Spleen (tissue), 11 donors: ENCODE data around the gene BARX2. TPM values are rescaled to one million over a fixed set of nuclear protein-coding genes. Genes with fewer than 3 reads are reported as not detected.

Experiments used
- DNase-seq: peaks from one replicate; pipeline ENCODE4 v3.0.0-alpha.2; 2020
- H3K27ac ChIP-seq, 8 donors: fragments of 200-600 bp; sonication (generic) in 7 of 8; 1 replicate in 4 of 8; 2 replicates in 4 of 8; pipeline versions ENCODE4 v1.5.0 to v1.8.0; 2016 to 2021; ENCODE audit warnings: inconsistent platforms in 4 of 8, mild to moderate bottlenecking in 4 of 8, moderate library complexity in 1 of 8
- H3K27me3 ChIP-seq, 7 donors: fragments of 200-600 bp; sonication (generic) in 6 of 7; replicated peaks in 1 of 7; 1 replicate in 4 of 7; 2 replicates in 3 of 7; pipeline versions ENCODE4 v1.5.0 to v1.8.0; 2016 to 2021; ENCODE audit warnings: inconsistent platforms in 3 of 7, mild to moderate bottlenecking in 1 of 7
- H3K36me3 ChIP-seq, 6 donors: fragments of 200-600 bp; sonication (generic) in 5 of 6; 1 replicate in 4 of 6; 2 replicates in 2 of 6; pipeline versions ENCODE4 v1.5.0 to v1.8.0; 2016 to 2021; ENCODE audit warnings: inconsistent platforms in 2 of 6
- H3K4me1 ChIP-seq, 6 donors: fragments of 200-600 bp; sonication (generic) in 5 of 6; 1 replicate in 3 of 6; 2 replicates in 3 of 6; pipeline versions ENCODE4 v1.5.0 to v1.8.0; 2016 to 2021; ENCODE audit warnings: inconsistent platforms in 3 of 6
- H3K4me3 ChIP-seq, 8 donors: fragments of 200-600 bp; sonication (generic) in 7 of 8; 1 replicate in 4 of 8; 2 replicates in 4 of 8; pipeline versions ENCODE4 v1.5.0 to v1.8.0; 2016 to 2021; ENCODE audit warnings: inconsistent platforms in 4 of 8, mild to moderate bottlenecking in 4 of 8, moderate library complexity in 2 of 8
- H3K9me3 ChIP-seq, 8 donors: fragments of 200-600 bp; sonication (generic) in 7 of 8; 1 replicate in 4 of 8; 2 replicates in 4 of 8; pipeline versions ENCODE4 v1.5.0 to v1.8.0; 2016 to 2021; ENCODE audit warnings: inconsistent platforms in 4 of 8
- CTCF ChIP-seq, 11 experiments: fragments of 200-600 bp in 7 of 11; fragments of 450-650 bp in 4 of 11; sonication (generic) in 4 of 11; IDR thresholded peaks in 8 of 11; conservative IDR thresholded peaks in 3 of 11; 1 replicate in 7 of 11; 2 replicates in 4 of 11; pipeline versions ENCODE4 v1.4.0 to v1.8.0; 2016 to 2021; ENCODE audit warnings: antibody characterized with exemption in 11 of 11, inconsistent platforms in 4 of 11, mild to moderate bottlenecking in 1 of 11
- POLR2A ChIP-seq, 3 donors: fragments of 450-650 bp; IDR thresholded peaks; one replicate each; pipeline ENCODE4 v1.5.1; 2017; ENCODE audit warnings: antibody characterized with exemption in 3 of 3, mild to moderate bottlenecking in 1 of 3
- POLR2AphosphoS5 ChIP-seq, 3 donors: sonication (generic); formaldehyde crosslinking; IDR thresholded peaks; one replicate each; pipeline ENCODE4 v1.5.1; 2017; ENCODE audit warnings: antibody characterized with exemption in 3 of 3
- WGBS, 5 donors: extraction: QIAGEN DNeasy Blood & Tissue Kit in 3 of 5; methylation state at CpG; one replicate each; pipeline versions ENCODE4 v1.1.5 to v1.1.7; 2013 to 2018; 5-methylcytosine and 5-hydroxymethylcytosine counted together
- intact Hi-C: fragments of 100-400 bp; cut with DNase I; formaldehyde crosslinking; loops from one replicate; pipeline ENCODE4 v1.15.0; 2023; ENCODE audit warnings: low total_unique reads
- polyA plus RNA-seq, 3 donors: library from polyadenylated mRNA; stranded (reverse); fragments of 200-250 nt; gene quantifications; one replicate each; pipeline ENCODE4 v1.2.1, GENCODE V29; 2013
- total RNA-seq, 7 donors: library from RNA; depleted of rRNA in 3 of 7; stranded (reverse); fragments of >200 nt in 3 of 7; fragmentation: NEBNext Ultra II Directional in 4 of 7; extraction: Animal tissue kit (Norgen Biotek cat#: 25700) in 4 of 7; gene quantifications; one replicate each; pipeline versions ENCODE4 v1.1.0 to v1.2.1, GENCODE V29; 2016 to 2021
- donor health status: healthy with polysubstance abuse.
- donor health status: DM: no; HTN: no; CAD: no; lungs with moderate emphysema.
- donor health status: DM: no; HTN: no; CAD: no.
- donor health status: Bipolar disorder and iron deficiency.
- donor health status: healthy.
- donor health status: DM: no; HTN: no; CAD: no.
- donor health status: DM: yes; HTN: yes; CAD: no.

BARX2 gene
- total and polyA plus RNA-seq, 10 donors: 0.03 to 0.06 (median 0.04) TPM; not detected in 7

GRCh38 chr11:129414144-129414872 is 38.7 kb downstream of the BARX2 start:
- H3K4me3 ChIP-seq: no peak overlapping the region
- no peaks in the 10 kb centered on the region for H3K4me1 ChIP-seq
- DNase-seq: no peak
- H3K36me3 ChIP-seq: no peaks in the 10 kb centered on the region
- intact Hi-C loops: no loop called here
- no peaks in the 10 kb centered on the region for H3K9me3 ChIP-seq
- WGBS, 5 donors: 82 to 94% (median 86%) methylated on average over 5 of the region's 5 CpGs
- no peak overlapping the region for H3K27ac ChIP-seq
- peaks cover 0 to 6% (median 0%) of the 10 kb centered on the region in 7 donors for H3K27me3 ChIP-seq
- TF ChIP-seq POLR2AphosphoS5 (IDR thresholded peaks at IDR 0.05) (no peak), CTCF (IDR thresholded peaks at IDR 0.05 in 8 of 11, conservative IDR thresholded peaks at IDR 0.05 in 3 of 11) (no peak), POLR2A (IDR thresholded peaks at IDR 0.05) (no peak)

DNA sequence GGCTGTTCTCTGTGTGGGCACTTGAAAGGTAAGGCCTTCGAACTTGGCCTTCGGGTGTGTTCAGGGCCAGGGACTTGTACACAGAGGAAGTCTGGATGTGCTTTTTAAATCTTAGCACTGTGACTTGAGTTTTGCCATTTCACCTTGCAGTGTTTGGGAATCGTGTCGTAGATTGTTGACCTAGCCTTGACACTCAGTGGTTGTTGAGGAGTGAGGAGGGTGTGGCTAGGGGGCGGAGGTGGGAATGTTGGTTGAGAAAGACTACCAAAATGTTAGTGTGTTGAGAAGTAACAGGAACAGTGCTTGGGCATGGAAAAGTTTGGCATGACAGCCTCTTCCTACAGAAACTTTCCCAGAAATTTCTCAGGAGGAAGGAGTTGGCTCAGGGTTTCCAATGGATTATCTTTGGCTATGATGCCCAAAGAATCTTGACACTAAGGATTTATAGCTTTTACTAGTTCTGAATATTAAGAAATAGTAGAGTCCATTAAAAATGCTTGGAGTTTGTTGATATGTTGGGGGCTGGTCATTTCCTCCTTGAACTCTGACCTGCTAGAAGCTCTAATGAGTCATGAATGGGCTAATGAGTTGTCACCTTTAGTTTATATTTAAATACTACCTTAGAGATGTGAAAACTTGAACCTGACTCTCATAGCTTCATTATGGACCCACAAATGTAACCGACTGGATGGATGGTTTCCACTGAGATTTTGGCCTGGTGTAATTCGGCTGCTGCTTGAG is 40.6 kb downstream of the BARX2 start:
- no peak for DNase-seq
- TF ChIP-seq POLR2AphosphoS5 (IDR thresholded peaks at IDR 0.05) (no peak), POLR2A (IDR thresholded peaks at IDR 0.05) (no peak), CTCF (IDR thresholded peaks at IDR 0.05 in 8 of 11, conservative IDR thresholded peaks at IDR 0.05 in 3 of 11) (no peak)
- Histone ChIP-seq H3K4me3 (no peak overlapping the region), H3K9me3 (no peaks in the 10 kb centered on the region), H3K4me1 (no peaks in the 10 kb centered on the region), H3K36me3 (no peaks in the 10 kb centered on the region), H3K27ac (no peak overlapping the region), H3K27me3 (no peaks in the 10 kb centered on the region)
- WGBS, 5 donors: 85 to 94% (median 87%) methylated on average over 7 of the region's 7 CpGs
- intact Hi-C loops: no loop called here

- Histone ChIP-seq H3K9me3 (no peaks in the 10 kb centered on the region), H3K27ac (no peak overlapping the region), H3K27me3 (no peaks in the 10 kb centered on the region), H3K4me1 (no peaks in the 10 kb centered on the region), H3K36me3 (no peaks in the 10 kb centered on the region), H3K4me3 (no peak overlapping the region)
- intact Hi-C loops: no loop called here
- TF ChIP-seq POLR2AphosphoS5 (IDR thresholded peaks at IDR 0.05) (no peak), POLR2A (IDR thresholded peaks at IDR 0.05) (no peak), CTCF (IDR thresholded peaks at IDR 0.05 in 8 of 11, conservative IDR thresholded peaks at IDR 0.05 in 3 of 11) (no peak)
- 82 to 92% (median 91%) methylated on average over 7 of the region's 7 CpGs for WGBS, 5 donors
- DNase-seq: no peak
Measured at GRCh38 chr11:129417458-129417857, 41.8 kb downstream of the BARX2 start.

DNA sequence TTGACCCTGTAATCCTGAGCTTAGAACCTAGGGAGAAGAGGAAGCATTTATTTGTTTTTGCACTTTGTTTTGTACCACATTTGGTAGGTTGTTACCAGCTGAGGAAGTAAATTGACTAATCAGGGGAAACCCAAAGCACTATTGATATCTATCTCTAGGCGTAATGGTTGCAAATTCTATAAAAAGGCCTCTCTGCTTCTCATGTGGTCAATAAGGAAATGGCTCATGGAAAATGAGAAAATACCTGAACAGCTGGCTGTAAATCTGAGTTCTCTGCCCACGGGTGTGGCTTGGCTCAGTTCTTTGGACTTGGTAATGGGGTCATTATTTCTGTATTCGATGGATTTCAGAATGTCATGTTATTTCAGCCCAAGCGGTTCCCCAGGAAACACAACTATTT is 42.4 kb downstream of the BARX2 start:
- no peak for TF ChIP-seq CTCF (IDR thresholded peaks at IDR 0.05 in 8 of 11, conservative IDR thresholded peaks at IDR 0.05 in 3 of 11)
- WGBS, 5 donors: 55 to 64% (median 59%) methylated on average over 4 of the region's 4 CpGs

More for the DNA sequence above, 42.4 kb downstream of the BARX2 start:
- Histone ChIP-seq H3K4me3 (no peak overlapping the region), H3K4me1 (no peaks in the 10 kb centered on the region), H3K36me3 (no peaks in the 10 kb centered on the region), H3K27me3 (no peaks in the 10 kb centered on the region), H3K27ac (no peak overlapping the region), H3K9me3 (no peaks in the 10 kb centered on the region)
- DNase-seq: no peak
- intact Hi-C loops: no loop called here
